ENCODE measurements around the gene AMZ1.
"Not testable (repeated sequence)": the region's sequence is repeated elsewhere in the genome, so short reads cannot be mapped to it uniquely, and the experiment has no call there.

AMZ1 gene

DNA sequence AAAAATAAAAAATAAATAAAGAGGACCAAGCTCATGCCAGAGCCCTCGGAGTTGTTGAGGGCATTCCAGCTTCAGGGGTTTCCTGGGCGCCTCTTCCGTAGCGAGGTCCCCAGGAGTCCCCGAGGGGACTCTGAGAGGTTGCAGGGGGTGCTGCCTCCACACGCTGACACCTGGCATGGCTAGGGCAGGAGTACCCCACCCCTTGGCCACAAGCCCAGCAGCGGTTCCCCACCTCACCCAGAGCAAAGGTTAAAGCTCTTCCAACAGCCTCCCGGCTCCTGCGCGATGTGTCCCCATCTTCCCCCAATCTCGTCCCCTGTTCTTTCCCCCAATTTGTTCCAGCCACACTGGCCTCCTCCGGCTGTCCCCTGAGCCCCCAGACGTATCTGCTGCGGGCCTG lies 4.5 kb downstream of the AMZ1 start:
- no peak for DNase-seq

DNA sequence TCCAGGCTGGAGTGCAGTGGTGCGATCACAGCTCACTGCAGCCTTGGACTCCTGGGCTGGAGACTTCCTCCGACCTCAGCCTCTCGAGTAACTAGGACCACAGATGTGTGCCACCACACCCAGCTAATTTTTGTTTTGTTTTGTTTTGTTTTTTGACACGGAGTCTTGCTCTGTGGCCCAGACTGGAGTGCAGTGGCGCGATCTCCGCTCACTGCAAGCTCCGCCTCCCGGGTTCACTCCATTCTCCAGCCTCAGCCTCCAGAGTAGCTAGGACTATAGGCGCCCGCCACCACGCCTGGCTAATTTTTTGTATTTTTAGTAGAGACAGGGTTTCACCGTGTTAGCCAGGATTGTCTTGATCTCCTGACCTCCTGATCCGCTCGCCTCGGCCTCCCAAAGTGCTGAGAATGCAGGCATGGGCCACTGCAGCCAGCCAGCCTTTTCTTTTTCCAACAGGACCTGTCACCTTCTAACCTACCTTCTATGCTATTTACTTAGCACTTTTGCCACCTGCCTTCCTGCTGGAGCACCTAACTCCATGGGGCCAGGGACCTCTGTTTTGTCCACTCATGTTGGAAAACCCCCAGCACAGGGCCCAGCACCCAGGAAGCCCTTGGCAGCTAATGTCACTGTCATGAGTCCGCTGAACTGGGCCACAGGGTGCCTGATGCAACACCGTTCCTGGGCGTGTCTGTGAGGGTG lies 5.6 kb downstream of the AMZ1 start:
- DNase-seq: not testable (repeated sequence)

GRCh38 chr7:2694122-2694436 lies 6.1 kb downstream of the AMZ1 start:
- DNase-seq: not testable (repeated sequence)

GRCh38 chr7:2698581-2699288 lies 10.7 kb downstream of the AMZ1 start:
- peak; percentile 62 to 82 (median 75) for DNase-seq

DNA sequence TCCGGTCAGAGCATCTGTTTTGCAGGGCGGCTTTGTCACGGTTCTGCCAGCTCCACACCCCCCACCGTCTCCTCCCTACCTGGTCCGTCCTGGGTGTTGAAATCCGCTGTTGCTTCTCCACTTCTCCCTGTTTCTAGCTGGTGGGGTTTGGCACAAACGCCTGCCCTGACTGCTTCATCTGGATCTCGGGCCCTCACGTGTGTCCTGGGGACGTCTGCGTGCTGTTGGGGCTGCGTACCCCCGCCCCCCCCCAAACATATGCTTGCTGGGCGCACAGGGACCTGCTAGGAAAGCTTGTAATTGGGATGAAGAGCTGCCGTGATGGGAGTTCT lies 11.3 kb downstream of the AMZ1 start:
- DNase-seq: no peak

- DNase-seq: no peak
These were observed 12.3 kb downstream of the AMZ1 start for GRCh38 chr7:2700141-2700850.

DNA sequence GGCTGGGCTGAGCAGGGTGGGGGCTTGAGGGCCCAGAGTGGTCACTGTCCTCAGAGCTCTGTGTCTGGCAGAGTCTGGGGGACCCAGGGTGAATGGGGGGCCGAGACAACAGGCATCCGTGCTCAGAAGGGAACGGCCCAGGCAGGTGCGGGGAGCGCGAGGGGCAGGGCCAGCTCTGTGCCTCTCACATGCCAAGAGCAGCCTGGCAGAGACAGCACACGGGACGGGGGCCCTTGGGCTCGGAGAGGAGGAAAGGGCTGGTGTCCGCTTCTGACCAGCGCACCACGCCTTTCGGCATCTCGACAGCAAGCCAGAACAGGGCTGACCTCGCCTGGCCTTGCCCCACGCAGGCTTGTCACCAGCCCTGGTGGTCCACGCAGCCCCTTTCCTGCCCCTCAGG lies 13.4 kb downstream of the AMZ1 start:
- no peak for DNase-seq

DNA sequence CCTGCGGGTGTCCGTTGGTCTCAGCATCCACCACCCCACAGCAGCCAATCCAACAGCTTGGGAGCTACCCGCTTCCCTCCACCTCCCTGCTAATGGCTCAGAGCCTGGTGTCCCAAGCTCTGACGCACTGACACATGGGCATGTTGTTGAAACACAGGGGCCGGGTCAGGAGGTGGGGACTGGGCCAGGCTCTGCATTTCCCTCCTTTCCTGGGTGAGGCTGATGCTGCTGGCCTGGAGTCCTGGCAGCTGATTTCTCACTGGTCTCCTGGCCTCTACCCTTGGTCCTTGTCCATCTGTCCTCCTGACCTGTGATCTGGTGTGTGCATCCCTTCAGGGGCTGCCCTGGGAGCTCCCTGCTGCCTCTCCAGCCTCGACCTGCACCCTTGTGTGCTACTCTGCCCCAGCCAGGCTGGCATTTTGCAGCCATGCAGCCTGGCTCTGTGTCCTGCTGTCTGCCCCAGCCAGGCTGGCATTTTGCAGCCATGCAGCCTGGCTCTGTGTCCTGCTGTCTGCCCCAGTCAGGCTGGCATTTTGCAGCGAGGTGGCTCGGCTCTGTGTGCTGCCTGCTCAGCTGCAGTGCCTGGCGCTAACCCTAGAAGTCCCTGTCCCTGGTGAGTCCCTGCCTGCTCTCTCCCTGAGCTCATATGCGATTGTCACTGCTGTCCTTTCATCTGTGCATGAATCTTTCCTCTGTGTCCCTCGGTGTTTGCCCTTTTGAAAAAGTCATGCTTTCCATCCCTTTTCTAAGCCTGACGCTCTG lies 14.0 kb downstream of the AMZ1 start:
- DNase-seq: no peak

DNA sequence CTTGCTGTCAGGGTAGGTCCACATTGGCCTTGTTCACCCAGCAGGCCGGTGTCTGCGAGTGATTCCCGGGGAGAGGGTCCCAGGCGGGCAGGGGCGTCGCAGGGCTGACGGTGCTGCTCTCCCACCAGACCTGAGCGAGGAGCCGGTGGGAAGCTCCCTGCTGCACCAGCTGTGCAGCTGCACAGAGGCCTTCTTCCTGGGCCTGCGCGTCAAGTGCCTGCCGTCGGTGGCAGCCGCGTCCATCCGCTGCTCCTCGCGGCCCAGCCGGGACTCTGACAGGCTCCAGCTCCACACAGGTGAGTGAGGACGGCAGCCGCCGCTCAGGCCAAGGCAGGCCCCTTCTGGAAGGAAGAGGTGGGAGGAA lies 14.6 kb downstream of the AMZ1 start:
- DNase-seq: peak in 1 of 3 experiments; percentile 33

DNA sequence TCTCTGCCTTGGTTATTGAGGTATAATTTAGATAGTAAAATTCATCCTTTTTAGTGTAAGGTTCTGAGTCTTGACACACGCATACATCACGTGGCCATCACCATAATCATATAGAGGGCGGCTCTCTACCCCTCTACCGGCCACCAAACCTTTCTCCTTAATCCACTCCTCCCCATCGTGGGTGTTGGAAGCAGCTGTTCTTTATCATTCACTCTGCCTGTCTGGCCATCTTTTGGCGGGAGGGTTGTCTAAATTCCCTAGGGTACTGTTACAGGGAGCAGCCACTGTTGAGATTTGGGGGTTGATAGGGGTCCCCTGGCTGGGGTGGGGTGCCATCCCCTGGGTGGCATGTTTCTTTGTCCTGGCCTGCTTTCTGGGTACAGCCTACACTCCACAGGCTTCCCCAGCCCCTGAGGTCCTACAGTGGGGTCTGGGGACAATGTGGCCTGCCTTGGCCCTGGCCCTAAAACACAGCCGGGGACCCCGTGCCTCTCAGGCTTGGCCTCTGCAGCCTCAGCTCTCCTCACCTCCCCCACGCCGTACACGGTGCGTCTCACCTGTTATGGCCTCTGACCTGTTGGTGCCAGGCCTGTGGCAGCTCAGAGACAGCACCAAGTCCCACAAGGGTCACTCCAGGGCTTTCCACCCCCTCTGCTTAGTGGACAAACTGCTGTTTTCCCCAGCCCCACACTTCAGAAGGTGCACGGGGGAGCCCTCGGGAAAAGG lies 17.5 kb downstream of the AMZ1 start:
- no peak for DNase-seq

DNA sequence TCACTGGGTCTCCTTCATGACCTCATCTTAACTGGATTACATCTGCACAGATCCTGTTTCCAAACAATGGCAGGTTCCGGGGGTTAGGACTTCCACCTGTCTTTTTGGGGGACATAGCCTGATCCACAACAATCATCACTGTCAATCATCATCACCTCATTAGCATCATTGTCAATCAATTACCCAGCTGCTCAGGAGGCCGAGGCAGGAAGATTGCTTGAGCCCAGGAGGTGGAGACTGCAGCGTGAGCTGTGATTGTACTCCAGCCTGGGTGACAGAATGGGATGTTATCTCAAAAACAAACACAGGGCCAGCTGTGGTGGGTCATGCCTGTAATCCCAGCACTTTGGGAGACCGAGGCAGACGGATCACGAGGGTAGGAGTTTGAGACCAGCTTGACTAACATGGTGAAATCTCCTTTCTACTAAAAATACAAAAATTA lies 18.7 kb downstream of the AMZ1 start:
- no peak for DNase-seq

GRCh38 chr7:2707481-2707880 lies 19.5 kb downstream of the AMZ1 start:
- DNase-seq: peak in 1 of 3 experiments; percentile 24

DNA sequence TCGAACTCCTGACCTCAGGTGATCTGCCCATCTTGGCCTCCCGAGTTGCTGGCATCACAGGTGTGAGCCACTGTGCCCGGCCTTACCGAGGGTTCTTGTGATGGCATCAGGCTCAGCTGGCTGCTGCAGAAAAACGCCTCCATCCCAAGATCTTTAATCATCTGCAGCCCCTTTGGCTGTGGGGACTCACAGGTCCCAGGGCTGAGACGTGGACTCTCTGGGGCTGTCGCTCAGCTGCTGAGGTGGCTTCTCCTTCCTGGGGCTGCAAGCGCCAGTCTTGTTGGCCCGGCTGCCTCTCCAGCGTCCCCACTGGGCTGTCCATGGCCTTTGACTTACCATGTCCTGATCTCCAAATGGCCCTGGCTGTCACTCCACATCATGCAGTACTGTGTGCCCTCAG lies 20.0 kb downstream of the AMZ1 start:
- no peak for DNase-seq

DNA sequence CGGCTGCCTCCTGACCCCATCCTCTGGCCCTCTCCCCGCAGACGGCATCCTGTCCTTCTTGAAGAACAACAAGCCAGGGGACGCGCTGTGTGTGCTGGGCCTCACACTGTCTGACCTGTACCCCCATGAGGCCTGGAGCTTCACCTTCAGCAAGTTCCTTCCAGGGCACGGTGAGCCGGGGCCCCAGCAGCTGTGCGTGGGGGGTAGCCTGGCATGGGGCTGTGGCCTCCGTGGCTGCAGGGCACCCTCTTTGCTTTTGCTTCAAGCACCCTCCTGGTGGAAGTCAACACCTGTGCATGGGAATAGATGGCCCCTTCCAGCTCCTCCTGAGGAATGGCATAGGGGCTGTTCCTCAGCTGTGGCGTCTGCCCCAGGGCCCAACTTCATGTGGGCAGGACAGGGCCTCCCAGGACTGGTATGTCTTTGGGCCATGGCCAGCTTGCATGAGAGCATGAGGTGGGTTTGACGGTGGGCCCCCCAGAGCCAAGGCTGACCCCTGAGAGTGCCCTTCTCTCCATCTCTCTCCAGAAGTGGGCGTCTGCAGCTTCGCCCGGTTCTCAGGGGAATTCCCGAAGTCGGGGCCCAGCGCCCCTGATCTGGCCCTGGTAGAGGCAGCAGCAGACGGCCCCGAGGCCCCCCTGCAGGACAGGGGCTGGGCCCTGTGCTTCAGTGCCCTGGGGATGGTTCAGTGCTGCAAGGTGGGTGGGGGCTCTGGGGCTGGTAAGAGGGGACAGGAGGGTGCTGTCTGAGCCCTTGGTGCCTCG lies 20.7 kb downstream of the AMZ1 start:
- no peak for DNase-seq

- DNase-seq: peak in 1 of 3 experiments; percentile 76
These were observed 21.7 kb downstream of the AMZ1 start for GRCh38 chr7:2709553-2710285.

GRCh38 chr7:2710286-2710655 lies 22.3 kb downstream of the AMZ1 start:
- no peak for DNase-seq

DNA sequence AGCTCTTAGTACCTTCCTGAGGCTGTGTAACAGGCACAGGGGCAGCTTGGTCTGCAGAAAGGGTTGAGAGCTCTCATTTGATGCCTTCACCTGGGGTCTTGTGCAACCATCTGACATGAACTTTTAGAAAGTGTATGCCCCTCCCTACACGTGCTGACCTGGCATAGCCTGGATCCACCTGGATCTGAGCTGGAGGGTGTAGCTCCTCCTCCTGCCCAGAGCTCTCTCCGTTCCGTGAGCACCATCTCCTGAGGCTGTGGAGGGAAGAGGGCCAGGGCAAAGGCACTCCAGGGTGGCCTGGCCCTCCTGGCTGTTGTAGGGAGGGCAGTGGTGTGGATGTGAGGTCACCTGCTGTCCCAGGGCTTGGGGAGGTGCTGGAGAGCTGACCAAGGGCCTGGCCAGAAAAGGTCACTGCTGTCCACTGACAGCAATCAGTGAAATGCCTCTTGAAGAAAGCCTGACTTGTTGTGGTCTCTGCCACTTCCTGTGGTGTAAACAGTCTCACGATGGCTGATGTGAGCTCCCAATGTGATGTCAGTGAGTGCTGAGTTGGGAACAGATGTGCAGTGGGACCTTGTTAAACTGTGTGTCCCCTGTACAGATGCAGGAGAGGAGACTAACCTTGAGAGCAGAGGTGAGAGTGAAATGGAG lies 23.0 kb downstream of the AMZ1 start:
- no peak for DNase-seq

- no peak for DNase-seq
These were observed 24.1 kb downstream of the AMZ1 start for GRCh38 chr7:2711895-2712675.

- DNase-seq: no peak
These were observed 25.4 kb downstream of the AMZ1 start for GRCh38 chr7:2713370-2713769.

GRCh38 chr7:2713978-2714377 lies 26.0 kb downstream of the AMZ1 start:
- no peak for DNase-seq

Measured in NCI-H1417 (cell line).